DOHH2 (cell line): ENCODE measurements around the gene FMNL2.

Source experiments
- CTCF ChIP-seq: fragments of 200-600 bp; sonication (generic); IDR thresholded peaks from one replicate; pipeline ENCODE4 v1.5.1; 2014; ENCODE audit warnings: antibody characterized with exemption, mild to moderate bottlenecking, low read depth, low read length; ENCODE audit not compliant: poor library complexity, severe bottlenecking
- EZH2phosphoT487 ChIP-seq: fragments of 200-600 bp; sonication (generic); IDR thresholded peaks from 2 replicates; pipeline ENCODE4 v1.6.1; 2017; ENCODE audit warnings: borderline replicate concordance, mild to moderate bottlenecking, antibody characterized with exemption, low read length, moderate library complexity, mixed read lengths

GRCh38 chr2:152638590-152638989, 303.6 kb downstream of the FMNL2 start:
- TF ChIP-seq CTCF (no peak), EZH2phosphoT487 (no peak)
